VCaP (cell line): ENCODE measurements around the gene FGD4.

Source experiments
- H3K27ac ChIP-seq: fragments of 450-650 bp; 2 replicates; pipeline ENCODE4 v1.5.1; 2017
- CTCF ChIP-seq: fragments of 450-650 bp; conservative IDR thresholded peaks from 2 replicates; pipeline ENCODE4 v1.5.1; 2017; ENCODE audit warnings: mild to moderate bottlenecking, moderate library complexity

The FGD4 gene

DNA sequence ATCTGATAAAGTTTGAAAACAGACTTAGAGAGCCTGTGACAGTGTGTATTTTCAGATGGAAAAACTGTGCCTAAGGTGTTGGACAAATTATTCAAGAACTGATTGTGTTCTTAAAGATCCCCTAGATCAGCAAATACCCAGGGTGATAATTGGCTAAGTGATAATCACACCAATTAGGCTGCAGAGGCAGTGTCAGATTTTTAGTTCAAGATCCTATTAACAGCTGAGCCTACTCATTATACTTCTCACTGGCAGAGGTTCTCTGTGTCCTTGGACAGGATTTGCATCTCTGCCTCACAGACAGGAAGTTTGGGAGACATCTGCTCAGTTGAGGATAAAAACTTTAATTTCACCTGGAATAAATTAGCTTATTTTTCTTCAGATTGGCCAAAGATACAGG lies 4.3 kb upstream of the FGD4 start:
- H3K27ac ChIP-seq, result no peak overlapping the region
- no peak for TF ChIP-seq CTCF

DNA sequence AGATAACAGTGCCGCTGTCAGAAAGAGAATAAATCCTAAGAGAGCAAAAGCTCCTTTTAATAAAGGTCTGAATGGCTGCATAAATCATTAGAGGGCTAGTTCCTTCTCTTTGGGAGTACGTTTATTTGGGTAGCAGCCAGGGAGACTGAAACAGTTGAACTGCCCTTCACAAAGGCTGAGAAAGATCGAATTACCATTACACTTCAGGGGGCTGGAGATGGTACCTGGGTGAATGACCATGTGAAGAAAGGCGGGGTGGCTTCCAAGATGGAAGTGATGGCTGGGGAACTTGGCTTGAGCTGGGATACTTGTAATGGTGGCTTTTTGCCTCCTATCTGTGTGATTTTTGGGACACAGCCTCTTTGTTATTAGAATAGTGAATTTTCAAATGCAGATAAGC lies 1.7 kb upstream of the FGD4 start:
- TF ChIP-seq CTCF, result no peak

DNA sequence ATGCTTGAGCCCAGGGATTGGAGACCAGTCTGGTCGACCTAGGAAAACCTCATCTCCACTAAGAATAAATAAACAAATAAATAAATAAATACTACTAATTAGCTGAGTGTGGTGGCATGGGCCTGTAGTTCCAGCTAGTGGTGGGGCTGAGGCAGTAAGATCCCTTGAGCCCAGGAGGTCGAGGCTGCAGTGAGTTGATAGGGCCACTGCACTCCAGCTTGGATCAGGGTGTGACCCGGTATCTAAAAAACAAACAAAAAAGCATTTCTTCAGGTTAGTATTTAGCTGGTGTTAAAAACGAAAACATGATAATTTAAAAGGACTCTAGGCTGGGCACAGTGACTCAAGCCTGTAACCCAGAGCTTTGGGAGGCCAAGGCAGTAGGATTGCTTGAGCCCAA lies 1.2 kb upstream of the FGD4 start:
- no peak for TF ChIP-seq CTCF
- H3K27ac ChIP-seq, result peak overlapping the region; percentile 94

More for the DNA sequence above, 1.7 kb upstream of the FGD4 start:
- no peak overlapping the region for H3K27ac ChIP-seq

GRCh38 chr12:32398816-32399369 lies 465 bp upstream of the FGD4 start:
- TF ChIP-seq CTCF, result no peak
- peak overlapping the region; percentile 94 for H3K27ac ChIP-seq

DNA sequence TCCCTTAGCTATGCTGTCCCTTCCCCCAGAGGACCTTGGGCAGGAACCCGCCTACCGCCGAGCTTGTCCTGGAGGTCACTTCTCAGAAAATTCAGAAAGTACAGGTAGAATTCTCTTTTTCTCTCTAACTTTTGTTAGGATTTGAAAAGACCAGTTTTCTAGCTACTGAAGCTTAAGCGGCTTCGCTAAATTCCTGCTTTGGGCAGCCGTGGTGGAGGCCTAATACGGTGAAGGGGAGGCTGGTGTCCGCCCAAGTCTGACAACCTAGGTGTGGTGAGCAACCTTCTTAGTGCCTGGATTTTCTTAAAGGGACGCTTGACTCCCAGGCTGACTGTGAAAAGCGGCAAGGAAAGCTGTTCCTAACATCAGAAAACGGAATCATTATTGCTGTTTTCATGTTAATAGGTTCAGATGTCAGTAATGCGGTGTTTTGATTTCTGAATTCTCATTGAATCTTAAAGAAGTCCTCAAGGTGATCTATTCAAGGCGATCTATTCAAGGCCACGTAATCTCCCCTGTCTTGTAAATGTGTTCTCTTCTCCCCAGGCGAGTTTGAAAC lies 835 bp downstream of the FGD4 start:
- TF ChIP-seq CTCF, result no peak
- peak overlapping the region; percentile 94 for H3K27ac ChIP-seq

DNA sequence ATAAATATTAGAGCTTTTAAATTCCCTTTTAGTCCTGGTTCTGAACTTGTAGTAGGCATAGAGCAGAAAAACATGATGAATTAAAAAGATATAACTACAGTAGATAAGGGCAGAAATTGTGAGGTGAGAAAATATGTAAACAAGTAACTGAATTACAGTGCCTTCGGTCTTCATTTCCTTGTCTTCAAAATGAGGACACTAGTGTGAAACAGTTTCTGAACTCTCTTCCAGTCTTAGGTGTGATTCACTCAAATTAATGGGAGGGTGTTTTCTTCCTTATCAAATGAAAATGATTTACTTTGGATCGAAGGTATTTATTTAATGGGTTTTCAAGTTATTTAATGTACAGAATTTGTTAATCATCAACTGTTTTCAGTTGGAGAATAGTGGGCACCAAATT lies 1.5 kb downstream of the FGD4 start:
- TF ChIP-seq CTCF, result no peak
- H3K27ac ChIP-seq, result peak overlapping the region; percentile 94

- H3K27ac ChIP-seq, result no peak overlapping the region
- TF ChIP-seq CTCF, result no peak
These were observed 2.8 kb downstream of the FGD4 start for GRCh38 chr12:32402170-32402569.
